Mucosa of rectum (tissue), 2 donors: ENCODE results near the gene TEX11.

Experiments used
- H3K27ac ChIP-seq, 2 donors: one replicate each; pipeline ENCODE4 v1.7.0; 2013; ENCODE audit warnings: inconsistent platforms in 2 of 2, low read depth in 2 of 2, low read length in 2 of 2
- H3K27me3 ChIP-seq, 2 donors: one replicate each; pipeline ENCODE4 v1.7.0; 2013; ENCODE audit warnings: low read length in 2 of 2; ENCODE audit not compliant: control insufficient read depth in 2 of 2, insufficient read depth in 2 of 2
- H3K36me3 ChIP-seq, 2 donors: one replicate each; pipeline ENCODE4 v1.7.0; 2013; ENCODE audit warnings: low read length in 2 of 2; ENCODE audit not compliant: control insufficient read depth in 2 of 2, insufficient read depth in 2 of 2
- H3K4me1 ChIP-seq, 2 donors: one replicate each; pipeline ENCODE4 v1.7.0; 2013; ENCODE audit warnings: low read length in 2 of 2, mild to moderate bottlenecking in 1 of 2; ENCODE audit not compliant: control insufficient read depth in 2 of 2, insufficient read depth in 2 of 2
- H3K4me3 ChIP-seq, 2 donors: one replicate each; pipeline ENCODE4 v1.7.0; 2013; ENCODE audit warnings: low read length in 2 of 2
- H3K9ac ChIP-seq, 2 donors: one replicate each; pipeline ENCODE4 v1.7.0; 2013; ENCODE audit warnings: low read length in 2 of 2, low read depth in 1 of 2, mild to moderate bottlenecking in 1 of 2
- H3K9me3 ChIP-seq, 2 donors: one replicate each; pipeline ENCODE4 v1.7.0; 2013; ENCODE audit warnings: low read length in 2 of 2; ENCODE audit not compliant: control insufficient read depth in 2 of 2
- donor health status: healthy.
- donor health status: Normal muscosa, but diverticular disease.

Gene TEX11

GRCh38 chrX:70508296-70508911, 400.1 kb downstream of the TEX11 start:
- Histone ChIP-seq H3K9me3 (no peaks in the 10 kb centered on the region), H3K9ac (no peak overlapping the region), H3K4me1 (peaks cover 0 to 6% of the 10 kb centered on the region in 2 donors), H3K36me3 (peaks cover 3 to 11% of the 10 kb centered on the region in 2 donors), H3K27ac (no peak overlapping the region), H3K27me3 (no peaks in the 10 kb centered on the region), H3K4me3 (no peak overlapping the region)

GRCh38 chrX:70505451-70505841, 403.1 kb downstream of the TEX11 start:
- Histone ChIP-seq H3K9ac (no peak overlapping the region), H3K27me3 (no peaks in the 10 kb centered on the region), H3K4me1 (peaks cover 0 to 6% of the 10 kb centered on the region in 2 donors), H3K4me3 (no peak overlapping the region), H3K27ac (no peak overlapping the region), H3K9me3 (no peaks in the 10 kb centered on the region), H3K36me3 (peaks cover 19 to 25% of the 10 kb centered on the region in 2 donors)

GRCh38 chrX:70504772-70505450, 403.6 kb downstream of the TEX11 start:
- no peak overlapping the region for H3K27ac ChIP-seq
- no peaks in the 10 kb centered on the region for H3K9me3 ChIP-seq
- H3K36me3 ChIP-seq: peaks cover 24 to 27% of the 10 kb centered on the region in 2 donors
- H3K4me3 ChIP-seq: no peak overlapping the region
- H3K4me1 ChIP-seq: peaks cover 0 to 6% of the 10 kb centered on the region in 2 donors
- no peak overlapping the region for H3K9ac ChIP-seq
- H3K27me3 ChIP-seq: no peaks in the 10 kb centered on the region

- Histone ChIP-seq H3K36me3 (peaks cover 41 to 56% of the 10 kb centered on the region in 2 donors), H3K27me3 (no peaks in the 10 kb centered on the region)
These were observed 407.7 kb downstream of the TEX11 start for GRCh38 chrX:70500826-70501225.

GRCh38 chrX:70498129-70498528, 410.4 kb downstream of the TEX11 start:
- Histone ChIP-seq H3K9ac (no peak overlapping the region), H3K9me3 (no peaks in the 10 kb centered on the region), H3K36me3 (peaks cover 52 to 63% of the 10 kb centered on the region in 2 donors), H3K27me3 (no peaks in the 10 kb centered on the region), H3K4me3 (no peak overlapping the region), H3K4me1 (no peaks in the 10 kb centered on the region), H3K27ac (no peak overlapping the region)

More at GRCh38 chrX:70500826-70501225, 407.7 kb downstream of the TEX11 start:
- no peak overlapping the region for H3K9ac ChIP-seq
- no peak overlapping the region for H3K4me3 ChIP-seq
- H3K27ac ChIP-seq: no peak overlapping the region
- H3K9me3 ChIP-seq: no peaks in the 10 kb centered on the region
- H3K4me1 ChIP-seq: no peaks in the 10 kb centered on the region

- Histone ChIP-seq H3K36me3 (peaks cover 50 to 62% of the 10 kb centered on the region in 2 donors), H3K9ac (no peak overlapping the region), H3K4me1 (peaks cover 0 to 2% of the 10 kb centered on the region in 2 donors), H3K27me3 (no peaks in the 10 kb centered on the region), H3K9me3 (no peaks in the 10 kb centered on the region), H3K4me3 (no peak overlapping the region), H3K27ac (no peak overlapping the region)
These were observed 411.5 kb downstream of the TEX11 start for GRCh38 chrX:70497026-70497425.

- Histone ChIP-seq H3K9me3 (no peaks in the 10 kb centered on the region), H3K27me3 (no peaks in the 10 kb centered on the region), H3K4me1 (peaks cover 0 to 2% of the 10 kb centered on the region in 2 donors), H3K9ac (no peak overlapping the region), H3K36me3 (peaks cover 52 to 64% of the 10 kb centered on the region in 2 donors), H3K27ac (no peak overlapping the region), H3K4me3 (no peak overlapping the region)
These were observed 412.0 kb downstream of the TEX11 start for GRCh38 chrX:70496491-70496890.

GRCh38 chrX:70494441-70494840, 414.1 kb downstream of the TEX11 start:
- Histone ChIP-seq H3K36me3 (peaks cover 37 to 54% of the 10 kb centered on the region in 2 donors), H3K27me3 (no peaks in the 10 kb centered on the region), H3K27ac (no peak overlapping the region), H3K4me3 (no peak overlapping the region), H3K9me3 (no peaks in the 10 kb centered on the region), H3K4me1 (peaks cover 0 to 2% of the 10 kb centered on the region in 2 donors), H3K9ac (no peak overlapping the region)

- no peak overlapping the region for H3K4me3 ChIP-seq
- H3K9ac ChIP-seq: no peak overlapping the region
- no peaks in the 10 kb centered on the region for H3K9me3 ChIP-seq
- H3K27me3 ChIP-seq: peaks cover 0 to 4% of the 10 kb centered on the region in 2 donors
- H3K4me1 ChIP-seq: peaks cover 3 to 16% of the 10 kb centered on the region in 2 donors
- no peak overlapping the region for H3K27ac ChIP-seq
- H3K36me3 ChIP-seq: peaks cover 15 to 20% of the 10 kb centered on the region in 2 donors
These were observed 419.7 kb downstream of the TEX11 start for GRCh38 chrX:70488856-70489255.

- peaks cover 12 to 32% of the 10 kb centered on the region in 2 donors for H3K4me1 ChIP-seq
- H3K9ac ChIP-seq: no peak overlapping the region
- H3K27me3 ChIP-seq: peaks cover 0 to 4% of the 10 kb centered on the region in 2 donors
- peaks cover 2 to 6% of the 10 kb centered on the region in 2 donors for H3K36me3 ChIP-seq
- no peak overlapping the region for H3K4me3 ChIP-seq
- H3K9me3 ChIP-seq: no peaks in the 10 kb centered on the region
- H3K27ac ChIP-seq: peak overlapping the region in 1 of 2 donors; percentile 34
These were observed 423.0 kb downstream of the TEX11 start for GRCh38 chrX:70485466-70485865.
